ENCODE measurements around the gene PPP2R2C.

PPP2R2C gene

GRCh38 chr4:6362243-6362885 lies 110.0 kb downstream of the PPP2R2C start:
- Histone ChIP-seq H3K4me2 (ENCODE audit: low read length) (no peak overlapping the region), H3K9me3 (replicated peaks; ENCODE audit: low read length) (no peaks in the 10 kb centered on the region), H3K9ac (ENCODE audit: low read depth, low read length) (no peak overlapping the region), H3K4me1 (ENCODE audit: control insufficient read depth, insufficient read depth, low read length) (no peaks in the 10 kb centered on the region), H3K4me3 (ENCODE audit: low read length) (no peak overlapping the region), H3K27me3 (ENCODE audit: control insufficient read depth, insufficient read depth, low read length) (peaks cover 16% of the 10 kb centered on the region), H3K36me3 (ENCODE audit: insufficient read depth, low read length) (no peaks in the 10 kb centered on the region)

DNA sequence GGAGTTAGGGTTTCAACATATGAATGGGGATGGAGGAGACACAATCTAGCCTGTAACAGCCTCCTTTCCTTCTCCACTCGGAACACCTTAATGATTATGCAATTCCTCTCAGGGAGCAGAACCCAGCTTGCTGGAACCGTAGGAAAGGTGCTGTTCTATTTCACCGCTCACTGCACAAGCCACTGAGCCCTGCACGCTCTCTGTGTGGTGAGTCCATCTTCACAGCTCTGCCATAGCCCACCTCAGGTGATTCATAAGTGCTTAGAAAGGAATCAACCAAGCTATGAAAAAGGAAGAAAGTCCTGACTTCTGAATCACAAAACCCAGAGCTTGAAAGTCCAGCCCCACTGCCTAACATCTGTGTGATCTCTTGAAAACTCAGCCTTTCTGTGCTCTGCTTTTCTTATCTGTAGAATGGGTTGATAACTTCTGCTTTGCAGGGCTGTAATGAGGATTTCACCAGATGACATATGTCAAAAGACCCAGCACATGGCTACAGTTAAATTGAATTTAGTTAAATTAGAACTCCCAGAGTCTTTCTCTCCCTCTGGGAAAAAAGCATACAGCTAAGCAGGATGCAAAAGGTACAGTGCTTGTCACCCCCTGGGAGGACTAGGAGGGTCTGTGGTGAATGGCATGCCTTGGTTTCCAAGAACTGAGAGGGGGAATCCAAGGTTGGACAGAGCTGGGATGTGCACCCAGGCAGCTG lies 111.2 kb downstream of the PPP2R2C start:
- Histone ChIP-seq H3K4me1 (ENCODE audit: control insufficient read depth, insufficient read depth, low read length) (no peaks in the 10 kb centered on the region), H3K9ac (ENCODE audit: low read depth, low read length) (no peak overlapping the region), H3K4me2 (ENCODE audit: low read length) (no peak overlapping the region), H3K4me3 (ENCODE audit: low read length) (no peak overlapping the region), H3K27me3 (ENCODE audit: control insufficient read depth, insufficient read depth, low read length) (peaks cover 7% of the 10 kb centered on the region), H3K9me3 (replicated peaks; ENCODE audit: low read length) (no peaks in the 10 kb centered on the region), H3K36me3 (ENCODE audit: insufficient read depth, low read length) (no peaks in the 10 kb centered on the region)

GRCh38 chr4:6360385-6360784 lies 112.0 kb downstream of the PPP2R2C start:
- peaks cover 7% of the 10 kb centered on the region for H3K27me3 ChIP-seq (ENCODE audit: control insufficient read depth, insufficient read depth, low read length)
- H3K9ac ChIP-seq (ENCODE audit: low read depth, low read length): no peak overlapping the region
- H3K4me1 ChIP-seq (ENCODE audit: control insufficient read depth, insufficient read depth, low read length): no peaks in the 10 kb centered on the region
- H3K9me3 ChIP-seq (replicated peaks; ENCODE audit: low read length): no peaks in the 10 kb centered on the region
- H3K4me3 ChIP-seq (ENCODE audit: low read length): no peak overlapping the region
- no peak overlapping the region for H3K4me2 ChIP-seq (ENCODE audit: low read length)
- H3K36me3 ChIP-seq (ENCODE audit: insufficient read depth, low read length): no peaks in the 10 kb centered on the region

DNA sequence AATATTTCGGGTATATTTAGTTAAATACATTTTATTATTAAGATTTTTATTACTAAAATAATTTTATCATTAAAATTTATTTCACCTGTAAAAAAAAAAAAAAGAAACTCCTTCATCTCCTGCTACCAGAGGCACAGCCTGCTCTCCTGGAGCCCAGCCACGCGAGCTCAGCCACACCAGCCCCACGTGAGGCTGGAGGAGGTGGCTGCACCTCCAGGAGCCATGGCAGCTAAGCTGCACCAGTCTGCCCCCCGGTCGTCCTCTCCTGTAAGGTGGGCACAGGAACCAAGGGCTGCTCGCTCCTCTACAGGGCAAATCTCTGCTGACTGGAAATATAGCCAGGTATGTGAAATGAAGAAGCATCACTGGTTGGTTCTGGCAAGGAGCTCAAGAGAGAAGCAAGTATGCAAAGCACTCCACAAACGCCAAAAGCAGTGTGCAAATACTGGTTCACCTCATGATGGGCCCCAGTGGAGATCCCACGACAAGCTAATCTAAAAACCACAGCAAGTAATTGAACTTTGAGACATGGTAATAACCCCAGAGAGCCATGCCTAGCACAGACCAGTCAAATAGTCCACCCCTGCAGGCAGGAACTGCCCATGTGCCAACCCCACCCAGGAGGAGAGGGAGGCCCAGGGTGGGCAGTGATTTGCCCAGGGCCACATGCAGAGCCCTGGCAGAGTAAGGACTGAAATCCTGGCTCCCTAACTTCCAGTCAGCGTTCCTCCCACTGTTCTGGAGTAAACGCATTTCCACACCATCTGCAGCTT lies 112.7 kb downstream of the PPP2R2C start:
- peaks cover 10% of the 10 kb centered on the region for H3K27me3 ChIP-seq (ENCODE audit: control insufficient read depth, insufficient read depth, low read length)
- no peaks in the 10 kb centered on the region for H3K36me3 ChIP-seq (ENCODE audit: insufficient read depth, low read length)
- no peak overlapping the region for H3K4me3 ChIP-seq (ENCODE audit: low read length)
- no peaks in the 10 kb centered on the region for H3K9me3 ChIP-seq (replicated peaks; ENCODE audit: low read length)
- no peak overlapping the region for H3K4me2 ChIP-seq (ENCODE audit: low read length)
- no peak overlapping the region for H3K9ac ChIP-seq (ENCODE audit: low read depth, low read length)
- no peaks in the 10 kb centered on the region for H3K4me1 ChIP-seq (ENCODE audit: control insufficient read depth, insufficient read depth, low read length)

DNA sequence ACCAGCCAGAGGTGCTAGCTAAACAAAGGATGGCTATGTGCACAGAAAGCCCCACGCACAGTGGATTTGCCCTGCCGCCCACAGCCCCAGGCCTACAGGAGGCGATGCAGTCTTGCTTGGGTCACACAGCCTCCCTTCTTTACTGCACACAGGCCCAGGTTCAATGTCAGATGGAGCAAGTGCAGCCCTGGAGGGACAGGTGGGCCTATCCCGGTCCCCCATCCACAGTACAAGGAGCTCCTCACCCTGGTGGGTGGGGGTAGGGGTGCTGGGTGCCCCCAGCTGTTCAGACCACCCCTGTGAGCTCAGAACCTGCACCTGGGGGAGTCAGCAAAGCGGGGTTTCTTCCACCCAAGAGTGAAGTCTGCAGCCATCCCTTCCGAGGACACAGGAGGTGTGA lies 114.9 kb downstream of the PPP2R2C start:
- Histone ChIP-seq H3K4me3 (ENCODE audit: low read length) (no peak overlapping the region), H3K9ac (ENCODE audit: low read depth, low read length) (no peak overlapping the region), H3K9me3 (replicated peaks; ENCODE audit: low read length) (no peaks in the 10 kb centered on the region), H3K36me3 (ENCODE audit: insufficient read depth, low read length) (no peaks in the 10 kb centered on the region), H3K27me3 (ENCODE audit: control insufficient read depth, insufficient read depth, low read length) (peaks cover 18% of the 10 kb centered on the region), H3K4me2 (ENCODE audit: low read length) (no peak overlapping the region), H3K4me1 (ENCODE audit: control insufficient read depth, insufficient read depth, low read length) (no peaks in the 10 kb centered on the region)

GRCh38 chr4:6356076-6356560 lies 116.3 kb downstream of the PPP2R2C start:
- no peak overlapping the region for H3K9ac ChIP-seq (ENCODE audit: low read depth, low read length)
- no peaks in the 10 kb centered on the region for H3K4me1 ChIP-seq (ENCODE audit: control insufficient read depth, insufficient read depth, low read length)
- H3K36me3 ChIP-seq (ENCODE audit: insufficient read depth, low read length): no peaks in the 10 kb centered on the region
- peaks cover 21% of the 10 kb centered on the region for H3K27me3 ChIP-seq (ENCODE audit: control insufficient read depth, insufficient read depth, low read length)
- no peak overlapping the region for H3K4me3 ChIP-seq (ENCODE audit: low read length)
- H3K4me2 ChIP-seq (ENCODE audit: low read length): no peak overlapping the region
- no peaks in the 10 kb centered on the region for H3K9me3 ChIP-seq (replicated peaks; ENCODE audit: low read length)

DNA sequence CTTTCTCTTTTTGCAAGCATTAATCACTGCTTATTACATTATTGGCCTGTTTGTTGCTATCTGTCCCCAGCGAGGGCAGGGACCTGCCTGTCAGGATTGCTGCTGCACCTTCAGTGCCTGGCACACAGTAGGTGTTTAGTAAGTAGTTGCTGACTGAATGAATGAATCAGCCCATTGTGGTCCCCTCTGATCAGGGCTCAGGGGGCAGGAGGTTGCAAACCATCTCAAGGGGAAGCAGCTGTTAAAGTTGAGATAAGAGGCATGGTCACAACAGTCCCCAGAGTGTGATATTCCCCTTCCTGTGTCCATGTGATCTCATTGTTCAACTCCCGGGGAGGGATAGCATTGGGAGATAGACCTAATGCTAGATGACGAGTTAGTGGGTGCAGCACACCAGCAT lies 117.4 kb downstream of the PPP2R2C start:
- no peaks in the 10 kb centered on the region for H3K9me3 ChIP-seq (replicated peaks; ENCODE audit: low read length)
- H3K4me2 ChIP-seq (ENCODE audit: low read length): no peak overlapping the region
- no peak overlapping the region for H3K9ac ChIP-seq (ENCODE audit: low read depth, low read length)
- no peak overlapping the region for H3K4me3 ChIP-seq (ENCODE audit: low read length)
- H3K4me1 ChIP-seq (ENCODE audit: control insufficient read depth, insufficient read depth, low read length): peaks cover 7% of the 10 kb centered on the region
- H3K27me3 ChIP-seq (ENCODE audit: control insufficient read depth, insufficient read depth, low read length): peaks cover 19% of the 10 kb centered on the region
- H3K36me3 ChIP-seq (ENCODE audit: insufficient read depth, low read length): no peaks in the 10 kb centered on the region

- no peak overlapping the region for H3K4me2 ChIP-seq (ENCODE audit: low read length)
- H3K4me1 ChIP-seq (ENCODE audit: control insufficient read depth, insufficient read depth, low read length): peaks cover 11% of the 10 kb centered on the region
- H3K4me3 ChIP-seq (ENCODE audit: low read length): no peak overlapping the region
- H3K9me3 ChIP-seq (replicated peaks; ENCODE audit: low read length): no peaks in the 10 kb centered on the region
- H3K27me3 ChIP-seq (ENCODE audit: control insufficient read depth, insufficient read depth, low read length): peaks cover 21% of the 10 kb centered on the region
- H3K9ac ChIP-seq (ENCODE audit: low read depth, low read length): no peak overlapping the region
- no peaks in the 10 kb centered on the region for H3K36me3 ChIP-seq (ENCODE audit: insufficient read depth, low read length)
Observed at GRCh38 chr4:6354626-6355025, 117.8 kb downstream of the PPP2R2C start.

DNA sequence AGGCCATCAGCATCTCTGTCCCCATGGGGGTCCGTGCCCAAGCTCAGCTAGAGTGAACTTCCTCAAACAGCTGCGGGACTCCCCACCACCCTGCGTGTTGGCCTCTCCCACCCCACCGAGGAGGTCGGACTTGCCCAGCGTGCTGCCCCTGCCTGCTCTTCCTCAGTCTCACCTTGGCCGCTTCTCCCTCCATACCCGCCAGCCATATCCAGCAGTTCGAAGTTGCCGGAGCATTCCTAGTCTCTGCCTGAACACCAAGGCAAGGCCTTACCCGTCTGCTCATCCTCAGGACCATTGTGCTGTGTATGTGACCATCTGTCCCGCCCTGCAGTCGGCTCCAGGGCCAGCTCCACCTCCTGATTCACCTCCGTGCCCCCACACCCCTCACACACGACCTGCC lies 118.3 kb downstream of the PPP2R2C start:
- Histone ChIP-seq H3K27me3 (ENCODE audit: control insufficient read depth, insufficient read depth, low read length) (peaks cover 24% of the 10 kb centered on the region), H3K4me3 (ENCODE audit: low read length) (no peak overlapping the region), H3K4me2 (ENCODE audit: low read length) (no peak overlapping the region), H3K36me3 (ENCODE audit: insufficient read depth, low read length) (no peaks in the 10 kb centered on the region), H3K9me3 (replicated peaks; ENCODE audit: low read length) (no peaks in the 10 kb centered on the region), H3K4me1 (ENCODE audit: control insufficient read depth, insufficient read depth, low read length) (peaks cover 11% of the 10 kb centered on the region), H3K9ac (ENCODE audit: low read depth, low read length) (no peak overlapping the region)

- Histone ChIP-seq H3K4me2 (ENCODE audit: low read length) (no peak overlapping the region), H3K4me1 (ENCODE audit: control insufficient read depth, insufficient read depth, low read length) (peaks cover 11% of the 10 kb centered on the region), H3K36me3 (ENCODE audit: insufficient read depth, low read length) (no peaks in the 10 kb centered on the region), H3K27me3 (ENCODE audit: control insufficient read depth, insufficient read depth, low read length) (peaks cover 32% of the 10 kb centered on the region), H3K9me3 (replicated peaks; ENCODE audit: low read length) (no peaks in the 10 kb centered on the region), H3K4me3 (ENCODE audit: low read length) (no peak overlapping the region), H3K9ac (ENCODE audit: low read depth, low read length) (no peak overlapping the region)
Observed at GRCh38 chr4:6352031-6352692, 120.3 kb downstream of the PPP2R2C start.

All from skeletal muscle satellite cell (primary cell).